Osteoblast (primary cell): ENCODE measurements around the gene SEZ6L2. TPM values are rescaled to one million over a fixed set of nuclear protein-coding genes. Genes with fewer than 3 reads are reported as not detected.
"Not testable (repeated sequence)": the region's sequence is repeated elsewhere in the genome, so short reads cannot be mapped to it uniquely, and the experiment has no call there.

Source experiments
- DNase-seq: peaks from one replicate; pipeline ENCODE4 v3.0.0; 2011; ENCODE audit warnings: low spot score, mixed read lengths; ENCODE audit not compliant: insufficient read length; ENCODE audit errors: missing footprints
- H2AFZ ChIP-seq: 2 replicates; pipeline ENCODE4 v1.6.0; 2011; ENCODE audit warnings: mild to moderate bottlenecking, low read length
- H3K27ac ChIP-seq: 2 replicates; pipeline ENCODE4 v1.5.1; 2011; ENCODE audit warnings: mild to moderate bottlenecking, low read depth, low read length, moderate library complexity
- H3K27me3 ChIP-seq: 2 replicates; pipeline ENCODE4 v1.6.0; 2012; ENCODE audit warnings: mild to moderate bottlenecking, control low read depth, inconsistent platforms, low read length, moderate library complexity; ENCODE audit not compliant: insufficient read depth
- H3K36me3 ChIP-seq: 2 replicates; pipeline ENCODE4 v1.5.1; 2011; ENCODE audit warnings: mild to moderate bottlenecking, low read length, control low read depth, moderate library complexity; ENCODE audit not compliant: insufficient read depth
- H3K4me1 ChIP-seq: 2 replicates; pipeline ENCODE4 v1.5.1; 2011; ENCODE audit warnings: mild to moderate bottlenecking, low read length, control low read depth, moderate library complexity; ENCODE audit not compliant: insufficient read depth
- H3K4me2 ChIP-seq: 2 replicates; pipeline ENCODE4 v1.6.0; 2011; ENCODE audit warnings: mild to moderate bottlenecking, low read length; ENCODE audit not compliant: insufficient read depth
- H3K4me3 ChIP-seq: fragments of 200-600 bp; sonication (generic); 3 replicates; pipeline ENCODE4 v1.5.1; 2012; ENCODE audit warnings: mild to moderate bottlenecking, low read length, inconsistent platforms; ENCODE audit not compliant: insufficient read depth
- H3K79me2 ChIP-seq: 2 replicates; pipeline ENCODE4 v1.6.0; 2012; ENCODE audit warnings: mild to moderate bottlenecking, low read length, control low read depth, inconsistent platforms; ENCODE audit not compliant: insufficient read depth
- H3K9me3 ChIP-seq: 2 replicates; pipeline ENCODE4 v1.5.1; 2011; ENCODE audit warnings: low read depth, low read length, control low read depth
- H4K20me1 ChIP-seq: 2 replicates; pipeline ENCODE4 v1.6.0; 2012; ENCODE audit warnings: mild to moderate bottlenecking, low read length, control low read depth; ENCODE audit not compliant: insufficient read depth
- total RNA-seq: library from RNA; depleted of rRNA; stranded (reverse); fragments of >200 nt; gene quantifications from 2 replicates; pipeline ENCODE4 v1.2.3, GENCODE V29; 2012
- TF ChIP-seq, protein P1 (sequence below): IDR thresholded peaks from 2 replicates; pipeline ENCODE4 v1.5.1; 2011; ENCODE audit warnings: mild to moderate bottlenecking, low read depth, low read length, moderate library complexity; ENCODE audit errors: extremely low read depth

The SEZ6L2 gene
- 1.5 and 2.9 TPM in 2 replicates for total RNA-seq

DNA sequence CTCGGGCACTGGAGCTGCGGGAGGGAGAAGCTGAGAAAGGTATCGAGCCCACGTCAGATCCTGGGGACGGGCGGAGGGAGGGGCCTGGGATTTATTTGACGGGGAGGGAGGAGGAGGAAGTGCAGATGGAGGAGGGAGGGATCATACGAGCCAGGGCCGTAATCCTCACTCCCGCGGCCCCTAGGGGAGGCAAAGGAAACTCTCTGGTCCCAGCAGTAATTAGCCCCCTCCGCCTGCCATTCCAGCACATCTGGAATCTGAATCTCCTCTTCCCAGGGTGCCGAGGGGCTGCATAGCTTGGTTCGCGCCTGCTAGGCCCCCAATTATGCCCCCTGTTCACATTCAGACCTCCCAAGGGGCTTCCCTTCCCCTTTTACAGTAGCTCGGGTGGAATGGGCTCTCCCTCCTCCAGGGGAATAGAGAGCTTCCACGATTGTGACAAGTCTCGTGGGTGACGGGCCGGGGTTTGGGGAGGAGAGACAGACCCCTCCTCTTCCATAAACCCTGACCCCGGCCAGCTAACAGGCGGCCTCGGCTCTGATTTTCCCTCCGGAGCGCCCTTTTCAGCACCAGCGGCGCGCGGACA, at the start of gene SEZ6L2:
Gene SEZ6L2 (minus strand): TSS at position 35 of the 586 bp plus-strand sequence. CDS start 531 bp downstream, outside the sequence.
- Histone ChIP-seq H3K9me3 (no peaks in the 10 kb centered on the region), H3K4me3 (peak within 1 kb of the TSS; percentile 88), H3K4me1 (peaks cover 20% of the 10 kb centered on the region), H3K4me2 (peak within 1 kb of the TSS; percentile 92), H2AFZ (peak within 1 kb of the TSS; percentile 88), H3K27me3 (peaks cover 8% of the 10 kb centered on the region), H3K79me2 (peaks cover 23% of the 10 kb centered on the region), H4K20me1 (peaks cover 15% of the 10 kb centered on the region), H3K27ac (peak within 1 kb of the TSS; percentile 79), H3K36me3 (peaks cover 4% of the 10 kb centered on the region)
- TF ChIP-seq, protein P1, sequence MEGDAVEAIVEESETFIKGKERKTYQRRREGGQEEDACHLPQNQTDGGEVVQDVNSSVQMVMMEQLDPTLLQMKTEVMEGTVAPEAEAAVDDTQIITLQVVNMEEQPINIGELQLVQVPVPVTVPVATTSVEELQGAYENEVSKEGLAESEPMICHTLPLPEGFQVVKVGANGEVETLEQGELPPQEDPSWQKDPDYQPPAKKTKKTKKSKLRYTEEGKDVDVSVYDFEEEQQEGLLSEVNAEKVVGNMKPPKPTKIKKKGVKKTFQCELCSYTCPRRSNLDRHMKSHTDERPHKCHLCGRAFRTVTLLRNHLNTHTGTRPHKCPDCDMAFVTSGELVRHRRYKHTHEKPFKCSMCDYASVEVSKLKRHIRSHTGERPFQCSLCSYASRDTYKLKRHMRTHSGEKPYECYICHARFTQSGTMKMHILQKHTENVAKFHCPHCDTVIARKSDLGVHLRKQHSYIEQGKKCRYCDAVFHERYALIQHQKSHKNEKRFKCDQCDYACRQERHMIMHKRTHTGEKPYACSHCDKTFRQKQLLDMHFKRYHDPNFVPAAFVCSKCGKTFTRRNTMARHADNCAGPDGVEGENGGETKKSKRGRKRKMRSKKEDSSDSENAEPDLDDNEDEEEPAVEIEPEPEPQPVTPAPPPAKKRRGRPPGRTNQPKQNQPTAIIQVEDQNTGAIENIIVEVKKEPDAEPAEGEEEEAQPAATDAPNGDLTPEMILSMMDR: peak; percentile 23
- peak; percentile 95 for DNase-seq

DNA sequence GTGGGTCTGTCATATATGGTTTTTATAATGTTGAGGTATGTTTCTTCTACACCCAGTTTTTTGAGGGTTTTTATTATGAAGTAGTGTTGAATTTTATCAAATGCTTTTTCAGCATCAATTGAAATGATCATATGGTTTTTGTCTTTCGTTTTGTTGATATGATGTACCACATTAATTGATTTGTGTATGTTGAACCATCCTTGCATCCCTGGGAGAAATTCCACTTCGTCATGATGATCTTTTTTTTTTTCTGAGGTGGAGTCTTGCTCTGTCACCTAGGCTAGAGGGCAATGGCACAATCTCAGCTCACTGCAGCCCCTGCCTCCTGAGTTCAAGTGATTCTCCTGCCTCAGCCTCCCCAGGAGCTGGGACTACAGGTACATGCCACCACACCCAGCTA, 48.5 kb upstream of the SEZ6L2 start:
- no peaks in the 10 kb centered on the region for H3K79me2 ChIP-seq
- no peak for DNase-seq
- H2AFZ ChIP-seq: no peak overlapping the region
- no peaks in the 10 kb centered on the region for H3K9me3 ChIP-seq
- H3K36me3 ChIP-seq: no peaks in the 10 kb centered on the region
- no peaks in the 10 kb centered on the region for H3K27me3 ChIP-seq
- H3K4me1 ChIP-seq: peaks cover 13% of the 10 kb centered on the region
- TF ChIP-seq, protein P1: no peak
- H3K4me2 ChIP-seq: no peak overlapping the region
- no peaks in the 10 kb centered on the region for H4K20me1 ChIP-seq
- no peak overlapping the region for H3K27ac ChIP-seq
- no peak overlapping the region for H3K4me3 ChIP-seq

DNA sequence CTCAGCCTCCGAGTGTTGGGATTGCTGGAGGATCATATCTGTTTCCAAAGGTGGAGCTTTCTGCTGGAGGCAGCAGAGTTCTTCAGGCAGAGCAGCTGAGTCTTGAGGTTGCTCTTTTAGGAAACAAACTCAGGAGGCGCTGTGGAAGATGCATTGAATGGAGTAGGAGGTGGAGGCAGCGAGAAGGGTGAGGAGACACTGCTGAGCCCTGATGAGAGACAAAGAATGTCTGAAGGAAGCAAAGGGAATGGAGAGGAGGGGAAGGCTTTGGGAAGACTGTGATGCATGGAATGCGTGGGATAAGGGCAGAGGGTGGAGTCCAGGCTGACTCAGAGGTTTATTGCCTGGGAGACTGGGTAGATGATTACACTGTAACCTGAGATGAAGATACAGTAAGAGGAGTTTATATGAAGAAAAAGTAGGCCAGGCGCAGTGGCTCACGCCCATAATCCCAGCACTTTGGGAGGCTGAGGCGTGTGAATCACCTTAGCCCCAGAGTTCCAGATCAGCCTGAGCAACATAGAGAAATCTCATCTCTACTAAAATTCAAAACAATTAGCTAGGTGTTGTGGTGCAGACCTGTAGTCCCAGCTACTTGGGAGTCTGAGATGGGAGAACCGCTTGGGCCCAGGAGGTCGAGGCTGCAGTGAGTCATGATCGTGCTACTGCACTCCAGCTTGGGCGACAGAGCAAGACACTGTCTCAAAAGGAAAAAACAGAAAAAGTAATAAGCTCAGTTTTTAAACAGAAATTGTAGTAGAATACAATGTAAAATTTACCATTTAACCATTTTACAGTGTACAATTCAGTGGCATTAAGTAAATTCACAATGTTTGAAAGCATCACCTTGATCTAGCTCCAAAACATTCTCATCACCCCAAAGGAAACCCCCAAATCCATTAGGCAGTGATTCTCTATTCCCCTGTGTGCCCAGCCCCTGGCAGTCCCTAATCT, 44.8 kb upstream of the SEZ6L2 start:
- Histone ChIP-seq H3K4me2 (peak overlapping the region; percentile 71), H3K79me2 (no peaks in the 10 kb centered on the region), H3K4me3 (peak overlapping the region; percentile 34), H3K9me3 (peaks cover 2% of the 10 kb centered on the region), H3K27me3 (no peaks in the 10 kb centered on the region), H2AFZ (peak overlapping the region; percentile 71), H3K4me1 (peaks cover 13% of the 10 kb centered on the region), H3K27ac (peak overlapping the region; percentile 95), H4K20me1 (no peaks in the 10 kb centered on the region), H3K36me3 (no peaks in the 10 kb centered on the region)
- TF ChIP-seq, protein P1: peak; percentile 59
- peak; percentile 95 for DNase-seq

DNA sequence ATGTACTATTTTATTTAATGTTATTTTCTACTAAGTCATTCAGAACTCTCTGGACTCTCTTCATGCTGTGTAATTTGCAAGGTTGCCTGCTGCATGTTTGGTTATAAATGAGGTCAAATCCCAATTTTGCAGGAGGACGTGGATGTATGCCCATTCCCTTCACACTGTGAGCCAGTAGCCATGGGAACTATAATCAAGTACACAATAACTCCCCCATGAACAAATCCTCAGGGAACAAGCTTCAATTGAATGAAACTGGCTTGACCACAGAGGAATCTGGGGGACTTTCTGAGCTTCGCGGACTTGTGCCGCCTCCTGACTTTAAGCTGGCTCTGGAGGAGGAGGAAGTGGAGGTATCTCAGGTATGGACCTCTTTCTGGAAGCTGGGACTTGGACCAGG, 41.3 kb upstream of the SEZ6L2 start:
- no peak overlapping the region for H3K27ac ChIP-seq
- peaks cover 13% of the 10 kb centered on the region for H3K4me1 ChIP-seq
- H3K36me3 ChIP-seq: no peaks in the 10 kb centered on the region
- TF ChIP-seq, protein P1: no peak
- H3K4me2 ChIP-seq: no peak overlapping the region
- no peak overlapping the region for H2AFZ ChIP-seq
- no peaks in the 10 kb centered on the region for H3K27me3 ChIP-seq
- peaks cover 2% of the 10 kb centered on the region for H3K9me3 ChIP-seq
- DNase-seq: no peak
- no peak overlapping the region for H3K4me3 ChIP-seq
- H4K20me1 ChIP-seq: no peaks in the 10 kb centered on the region
- no peaks in the 10 kb centered on the region for H3K79me2 ChIP-seq

DNA sequence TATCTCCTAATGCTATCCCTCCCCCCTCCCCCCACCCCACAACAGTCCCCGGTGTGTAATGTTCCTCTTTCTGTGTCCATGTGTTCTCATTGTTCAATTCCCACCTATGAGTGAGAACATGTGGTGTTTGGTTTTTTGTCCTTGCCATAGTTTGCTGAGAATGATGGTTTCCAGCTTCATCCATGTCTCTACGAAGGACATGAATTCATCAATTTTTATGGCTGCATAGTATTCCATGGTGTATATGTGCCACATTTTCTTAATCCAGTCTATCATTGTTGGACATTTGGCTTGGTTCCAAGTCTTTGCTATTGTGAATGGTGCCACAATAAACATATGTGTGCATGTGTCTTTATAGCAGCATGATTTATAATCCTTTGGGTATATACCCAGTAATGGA, 32.4 kb upstream of the SEZ6L2 start:
- H3K4me2 ChIP-seq: not testable (repeated sequence)

More for the DNA sequence above, 32.4 kb upstream of the SEZ6L2 start:
- not testable (repeated sequence) for H3K4me3 ChIP-seq, H2AFZ ChIP-seq, H3K4me1 ChIP-seq, H3K36me3 ChIP-seq, H3K9me3 ChIP-seq, H3K27me3 ChIP-seq, DNase-seq, H4K20me1 ChIP-seq, H3K27ac ChIP-seq, H3K79me2 ChIP-seq
